HG03558 (cell line): ENCODE data around the gene TTLL5.
"Not testable (repeated sequence)": the region's sequence is repeated elsewhere in the genome, so short reads cannot be mapped to it uniquely, and the experiment has no call there.

Experiments used
- ATAC-seq: cut with Tn5 transposase; IDR thresholded peaks from one replicate; pipeline ENCODE4 v1.9.1; 2021; ENCODE audit warnings: moderate number of reproducible peaks; ENCODE audit not compliant: unreplicated experiment; ENCODE audit errors: extremely low read depth

TTLL5 gene

DNA sequence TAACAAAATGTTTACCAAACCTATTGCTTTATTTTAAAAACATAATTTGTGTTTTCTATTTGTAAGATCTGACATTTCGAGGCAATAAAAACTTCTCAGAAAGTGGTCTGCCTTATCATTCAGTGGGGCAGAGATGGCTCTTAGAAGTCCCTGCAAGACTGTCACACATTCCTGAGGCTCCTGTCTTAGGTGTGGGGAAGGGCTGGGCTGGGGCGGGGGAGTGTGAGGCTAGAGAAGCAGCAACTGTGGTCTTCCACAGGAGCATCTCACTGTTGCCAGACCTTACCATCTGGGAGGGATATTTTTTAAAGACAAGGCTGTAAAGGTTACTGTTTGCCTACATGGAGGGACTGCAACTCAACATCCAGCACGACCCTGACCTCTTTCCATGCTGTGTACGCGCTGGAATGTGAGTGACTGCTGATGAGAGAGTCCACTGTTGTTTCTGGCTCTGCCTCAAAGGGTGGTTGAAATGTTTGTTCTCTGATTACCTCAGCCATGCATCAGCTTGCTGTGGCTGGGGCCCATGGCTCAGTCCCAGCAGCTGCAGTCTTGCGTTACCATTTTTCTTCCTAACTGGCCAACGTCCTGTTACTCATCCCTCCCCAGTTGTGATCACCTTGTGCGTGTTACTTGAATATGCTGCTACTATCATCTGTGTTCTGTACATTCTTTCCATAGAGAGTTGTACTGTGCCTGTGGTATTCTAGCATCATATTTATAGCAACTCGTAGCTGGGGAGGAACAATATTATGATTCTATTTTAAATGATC, 12.8 kb upstream of the TTLL5 start:
- no peak for ATAC-seq

DNA sequence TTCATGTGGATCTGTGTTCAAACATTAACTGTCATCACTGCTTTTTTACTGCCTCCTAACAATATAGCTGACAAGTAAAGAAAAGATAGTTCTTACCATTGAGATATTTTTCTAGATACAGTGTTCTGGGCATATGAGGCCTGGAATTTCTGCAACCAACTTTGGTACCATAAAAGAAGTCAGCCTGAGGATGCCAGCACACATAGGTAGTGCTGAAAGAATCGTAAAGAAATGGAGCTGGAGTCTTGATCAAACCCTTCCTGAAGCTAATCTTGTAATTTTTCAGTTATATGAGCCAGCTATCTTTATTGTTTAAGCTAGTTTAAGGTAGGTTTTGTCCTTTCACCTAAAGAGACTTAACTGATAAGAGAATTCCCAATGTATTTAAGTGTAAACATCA, 11.7 kb upstream of the TTLL5 start:
- no peak for ATAC-seq

DNA sequence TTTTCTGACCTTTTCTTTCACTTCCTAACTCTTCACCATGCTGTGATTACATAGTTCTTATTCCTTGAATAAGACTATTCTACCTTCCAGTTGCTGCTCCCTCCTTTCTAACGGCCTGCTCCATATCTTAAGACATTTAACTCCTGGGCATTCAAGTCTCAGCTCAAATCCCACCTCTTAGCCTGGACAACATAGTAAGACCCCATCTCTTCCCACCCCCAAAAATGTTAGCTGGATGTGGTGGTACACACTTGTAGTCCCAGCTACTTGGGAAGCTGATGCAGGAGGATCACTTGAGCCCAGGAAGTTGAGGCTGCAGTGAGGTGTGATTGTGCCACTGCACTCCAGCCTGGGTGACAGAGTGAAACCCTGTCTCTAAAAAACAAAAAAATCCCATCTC, 11.3 kb upstream of the TTLL5 start:
- no peak for ATAC-seq

DNA sequence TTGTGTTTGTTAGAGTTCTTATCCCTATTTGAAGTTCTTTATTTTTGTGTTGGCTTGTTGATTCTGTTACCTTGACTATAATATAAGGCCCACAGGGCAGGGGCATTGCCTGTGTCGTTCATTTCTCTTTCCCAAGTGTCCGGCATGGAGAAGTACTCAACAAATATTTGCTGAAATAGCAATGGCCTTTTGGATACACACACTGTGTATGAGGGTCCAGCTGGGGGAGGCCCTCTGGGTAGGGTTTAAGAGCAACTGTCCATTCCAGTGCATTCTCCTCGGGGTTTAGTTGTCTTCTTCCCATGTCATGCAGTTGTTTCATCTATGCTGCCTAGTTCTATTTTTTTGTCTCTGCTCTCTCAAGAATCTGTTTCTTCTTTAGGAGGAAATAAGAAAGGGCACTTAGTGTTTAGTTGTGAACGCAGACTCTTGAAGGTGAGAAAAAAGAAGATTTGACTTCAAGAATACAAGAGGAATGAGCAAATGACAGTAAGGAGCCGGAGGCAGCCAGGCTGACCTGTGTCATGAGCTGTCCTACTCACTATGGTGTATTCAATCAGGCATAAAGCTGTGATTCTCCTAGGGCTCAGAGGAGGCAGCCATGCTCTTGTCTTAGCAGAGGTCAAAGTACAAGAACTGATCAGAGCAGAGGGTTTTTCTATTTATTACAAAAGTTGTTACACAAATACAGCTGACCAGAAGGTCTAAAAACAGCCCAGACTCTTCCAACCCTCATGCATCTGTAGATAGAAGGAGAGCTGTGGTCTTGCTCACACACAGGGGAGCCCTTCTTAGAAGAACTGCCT, 10.6 kb upstream of the TTLL5 start:
- ATAC-seq = no peak

DNA sequence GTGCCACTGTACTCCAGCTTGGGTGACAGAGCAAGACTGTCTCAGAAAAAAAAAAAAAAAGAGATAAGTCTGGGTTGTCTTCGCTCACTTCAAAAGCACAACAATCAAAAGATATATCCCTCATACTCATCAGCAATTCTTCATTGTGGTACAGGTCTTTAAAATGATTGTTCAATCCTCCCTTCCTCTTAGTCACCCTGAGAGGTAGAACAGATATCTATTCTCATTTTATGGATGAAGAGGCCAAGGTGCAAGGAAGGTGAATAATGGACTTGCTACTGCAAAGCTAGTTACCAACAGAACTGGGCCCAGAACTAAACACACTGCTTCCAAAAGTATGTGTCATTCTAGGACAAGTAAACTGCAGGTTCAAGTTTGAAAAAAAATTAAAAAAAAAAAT, 7.5 kb upstream of the TTLL5 start:
- ATAC-seq = no peak

DNA sequence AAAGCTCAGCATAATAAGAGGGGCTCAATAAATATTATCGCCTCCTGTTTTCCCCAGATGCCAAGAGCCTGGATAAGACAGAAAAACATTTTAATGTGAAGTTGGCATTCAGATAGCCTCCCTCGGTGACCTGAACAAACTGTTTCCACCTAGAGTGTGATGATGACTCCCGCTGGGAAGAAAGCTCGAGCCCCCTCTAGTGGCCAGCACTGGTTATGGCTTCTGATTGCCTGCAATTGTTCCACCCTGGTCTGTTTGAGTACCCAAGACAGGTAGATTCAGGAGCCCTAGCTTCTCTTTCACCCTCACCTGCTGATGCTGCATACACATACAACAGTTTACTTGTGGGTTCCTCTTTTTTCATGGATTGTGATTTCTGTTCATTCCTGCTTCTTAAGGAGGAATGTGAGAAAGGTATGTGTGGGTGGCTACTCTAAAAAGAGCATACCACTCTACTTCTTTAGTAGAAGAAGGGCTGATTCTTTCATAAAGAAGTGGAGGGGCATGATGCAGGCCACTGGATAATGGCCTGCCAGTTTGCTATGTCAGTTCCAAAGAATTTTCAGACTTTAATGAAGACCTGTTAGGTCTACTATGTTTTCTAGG, 6.8 kb upstream of the TTLL5 start:
- ATAC-seq = no peak

DNA sequence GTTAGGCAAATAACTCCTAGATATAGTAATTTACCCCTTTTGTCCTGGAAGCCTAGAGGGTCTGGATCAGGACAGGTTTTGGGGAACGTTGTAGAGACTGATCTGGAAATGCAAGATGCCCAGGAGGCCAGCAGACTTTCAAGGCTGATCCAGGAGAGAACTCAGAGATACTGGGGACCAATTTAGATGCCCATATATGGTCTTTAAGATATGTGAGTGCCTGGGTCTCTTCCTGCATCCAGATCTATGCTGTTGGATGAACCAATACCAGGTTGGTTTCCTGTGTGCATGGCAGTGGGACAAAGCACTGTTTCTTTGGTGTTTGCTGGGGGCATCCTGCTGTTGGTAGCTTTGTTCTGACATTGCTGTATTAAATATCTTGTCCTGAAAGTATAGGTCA, 5.8 kb upstream of the TTLL5 start:
- ATAC-seq = no peak

DNA sequence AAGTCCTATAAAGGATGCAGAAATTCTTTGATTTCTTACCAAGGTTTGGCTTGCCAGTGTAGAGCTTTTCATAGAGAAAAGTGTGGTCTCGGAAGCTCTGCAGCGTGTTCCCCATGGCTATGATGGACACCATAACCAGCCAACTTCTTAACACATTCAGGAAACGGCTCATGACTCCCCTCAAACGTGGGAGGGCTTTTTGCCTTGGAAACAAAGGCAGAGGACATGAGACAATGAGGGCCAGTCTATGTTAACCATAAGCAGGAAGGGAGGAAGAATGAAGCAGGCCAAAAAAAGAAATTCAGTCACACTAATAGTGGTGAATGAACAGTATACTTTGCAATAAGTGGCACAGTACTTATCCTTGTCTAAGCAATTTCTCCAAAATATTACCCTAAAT, 3.7 kb upstream of the TTLL5 start:
- no peak for ATAC-seq

DNA sequence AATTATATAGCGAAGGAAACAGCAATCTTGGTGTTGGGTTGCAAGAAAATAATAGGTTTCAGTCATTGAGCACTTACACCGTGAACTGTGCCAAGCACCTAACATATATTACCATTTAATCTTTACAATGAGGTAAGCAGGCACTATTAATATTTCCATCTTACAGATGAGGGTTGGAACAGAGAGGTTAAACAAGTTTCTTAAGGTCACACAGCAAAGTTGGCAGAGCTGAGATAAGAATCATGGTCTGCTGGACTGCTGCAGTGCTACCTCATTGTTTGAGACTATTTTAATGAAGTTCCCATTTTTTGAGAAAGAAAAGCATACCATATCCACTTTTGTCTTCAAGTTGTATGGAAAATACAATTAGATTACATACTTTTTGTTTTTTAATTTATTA, 2.1 kb upstream of the TTLL5 start:
- no peak for ATAC-seq

DNA sequence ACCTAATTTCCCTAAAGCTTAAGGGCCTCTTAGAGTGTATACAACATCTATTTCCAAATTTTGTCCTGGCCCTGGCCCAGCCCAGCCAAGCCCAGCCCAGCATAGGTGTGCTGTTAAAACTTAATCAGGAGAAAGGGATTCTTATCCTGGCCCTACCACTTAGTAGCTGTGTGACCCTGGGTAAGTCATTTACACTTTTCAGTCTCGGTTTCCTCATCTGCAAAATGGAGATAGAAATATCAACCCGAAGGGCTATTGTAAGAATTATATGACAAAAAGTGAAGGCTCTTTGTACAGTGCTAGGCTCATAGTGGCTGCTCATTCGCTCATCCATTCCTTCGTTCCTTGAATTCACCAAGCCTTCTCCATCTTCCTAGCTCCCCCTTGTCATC, 812 bp upstream of the TTLL5 start:
- ATAC-seq = no peak

DNA sequence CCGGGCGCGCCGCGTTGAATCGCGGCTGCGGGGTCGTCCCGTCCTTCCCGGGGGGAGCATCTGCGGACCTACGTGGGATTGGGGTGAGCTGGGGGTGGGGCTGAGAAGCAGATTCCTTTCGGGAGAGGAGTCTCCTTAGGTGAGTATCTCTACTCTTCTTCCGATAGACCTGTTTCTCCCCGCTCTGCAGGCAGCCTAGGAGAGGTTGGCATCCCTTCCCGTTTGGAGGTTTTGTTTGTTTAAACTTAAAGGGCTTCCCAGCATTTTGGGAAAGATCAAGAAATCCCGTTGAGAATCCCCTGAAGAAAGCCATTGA, 411 bp downstream of the TTLL5 start:
- ATAC-seq = no peak

DNA sequence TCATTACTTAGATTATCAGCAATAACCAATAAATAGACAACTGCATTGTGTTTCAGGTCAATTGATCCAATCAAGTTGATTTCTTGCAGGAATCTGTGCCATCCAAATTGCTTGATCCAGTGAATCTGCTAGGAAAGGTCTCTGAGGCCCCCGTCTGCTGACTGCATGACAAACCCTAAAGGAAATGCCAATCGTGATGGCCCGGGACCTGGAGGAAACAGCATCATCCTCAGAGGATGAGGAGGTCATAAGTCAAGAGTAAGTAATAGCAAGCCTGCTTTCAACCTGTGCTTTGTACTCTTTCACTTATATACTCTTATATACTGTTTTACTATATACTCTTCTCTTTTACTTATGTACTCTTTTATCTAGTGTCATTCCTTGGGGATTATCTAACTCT, 1.9 kb downstream of the TTLL5 start:
- ATAC-seq = no peak

DNA sequence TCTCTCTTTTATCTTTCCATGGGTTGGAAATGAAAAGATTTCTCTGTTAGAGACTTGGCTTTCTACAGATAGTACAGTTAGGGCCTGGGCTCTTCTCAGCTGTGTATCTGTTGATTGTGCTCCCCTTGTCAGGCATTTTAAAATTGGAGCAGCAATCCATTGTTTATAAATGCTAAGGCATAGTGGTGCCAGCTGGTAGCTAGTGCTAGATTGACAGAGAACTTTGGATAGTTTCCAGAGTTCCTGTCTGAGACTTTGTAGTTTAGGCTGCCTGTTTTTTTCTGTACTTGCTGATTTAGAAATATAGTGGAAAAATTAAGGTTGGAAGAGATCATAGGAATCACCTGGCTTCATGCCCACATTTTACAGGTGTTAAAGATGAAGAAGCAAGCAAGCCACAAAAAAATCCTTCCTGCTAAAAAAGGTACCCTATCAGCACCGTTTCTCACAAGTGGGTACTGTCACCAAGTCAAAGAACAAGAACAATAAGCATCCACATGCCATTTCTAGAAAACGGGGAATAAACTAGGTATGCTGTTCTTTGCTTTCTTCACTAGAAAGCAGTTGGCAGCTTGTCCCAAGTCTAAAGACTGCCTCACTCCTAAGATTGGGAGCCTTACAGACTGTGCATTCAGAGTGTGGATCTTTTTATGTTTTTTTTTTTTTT, 6.2 kb downstream of the TTLL5 start:
- ATAC-seq = no peak

DNA sequence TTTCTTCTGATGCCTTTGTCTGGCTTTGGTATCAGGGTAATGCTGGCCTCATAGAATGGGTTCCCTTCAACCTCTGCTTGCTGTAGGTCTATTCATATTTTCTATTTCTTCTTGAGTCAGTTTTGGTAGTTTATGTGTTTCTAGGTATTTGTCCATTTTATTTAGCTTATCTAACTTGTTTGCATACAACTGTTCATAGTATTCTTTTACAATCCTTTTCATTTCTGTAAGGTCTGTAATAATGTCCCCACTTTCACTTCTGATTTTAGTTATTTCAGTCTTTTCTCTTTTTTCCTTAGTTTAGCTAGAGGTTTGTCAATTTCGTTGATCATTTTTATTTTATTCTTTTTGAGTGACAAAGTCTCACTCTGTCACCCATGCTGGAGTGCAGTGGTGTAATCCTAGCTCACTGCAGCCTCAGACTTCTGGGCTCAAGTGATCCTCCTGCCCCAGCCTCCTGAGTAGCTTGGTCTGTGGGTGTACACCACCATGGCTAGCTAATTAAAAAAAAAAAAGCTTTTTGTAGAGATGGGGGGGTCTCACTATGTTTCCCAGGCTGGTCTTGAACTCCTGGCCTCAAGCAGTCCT, 11.7 kb downstream of the TTLL5 start:
- ATAC-seq = no peak

DNA sequence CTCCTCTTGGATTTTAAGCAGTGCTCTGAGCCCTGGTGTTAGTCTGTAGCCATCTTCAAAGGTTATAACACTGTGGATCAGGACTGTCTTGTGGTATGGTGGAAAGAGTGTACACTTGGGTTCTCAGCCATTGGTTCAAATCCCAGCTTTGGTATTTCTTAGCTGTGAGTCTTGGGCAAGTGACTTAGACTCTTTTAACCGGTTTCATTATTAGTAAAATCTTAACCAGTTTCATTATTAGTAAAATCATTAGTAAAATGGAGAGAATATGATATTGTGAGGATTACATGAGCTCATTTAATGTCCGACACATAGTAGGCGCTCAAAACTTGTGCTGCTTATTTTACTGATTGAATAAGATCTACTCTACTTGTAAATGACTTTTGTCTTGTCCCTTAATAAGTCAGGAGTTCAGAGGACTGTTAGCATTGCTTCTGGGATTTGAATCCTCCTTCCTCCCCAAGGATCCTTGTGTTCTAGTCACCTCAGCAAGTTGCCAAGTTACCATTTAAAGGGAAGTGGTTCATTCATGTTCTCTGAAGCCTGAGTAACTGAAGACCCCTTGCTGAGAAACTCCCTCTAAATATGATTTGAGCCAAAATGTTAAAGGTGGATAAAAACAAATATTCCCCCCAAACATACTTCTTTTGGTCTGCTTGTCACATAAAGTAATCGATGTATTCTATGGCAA, 12.4 kb downstream of the TTLL5 start:
- ATAC-seq = no peak

DNA sequence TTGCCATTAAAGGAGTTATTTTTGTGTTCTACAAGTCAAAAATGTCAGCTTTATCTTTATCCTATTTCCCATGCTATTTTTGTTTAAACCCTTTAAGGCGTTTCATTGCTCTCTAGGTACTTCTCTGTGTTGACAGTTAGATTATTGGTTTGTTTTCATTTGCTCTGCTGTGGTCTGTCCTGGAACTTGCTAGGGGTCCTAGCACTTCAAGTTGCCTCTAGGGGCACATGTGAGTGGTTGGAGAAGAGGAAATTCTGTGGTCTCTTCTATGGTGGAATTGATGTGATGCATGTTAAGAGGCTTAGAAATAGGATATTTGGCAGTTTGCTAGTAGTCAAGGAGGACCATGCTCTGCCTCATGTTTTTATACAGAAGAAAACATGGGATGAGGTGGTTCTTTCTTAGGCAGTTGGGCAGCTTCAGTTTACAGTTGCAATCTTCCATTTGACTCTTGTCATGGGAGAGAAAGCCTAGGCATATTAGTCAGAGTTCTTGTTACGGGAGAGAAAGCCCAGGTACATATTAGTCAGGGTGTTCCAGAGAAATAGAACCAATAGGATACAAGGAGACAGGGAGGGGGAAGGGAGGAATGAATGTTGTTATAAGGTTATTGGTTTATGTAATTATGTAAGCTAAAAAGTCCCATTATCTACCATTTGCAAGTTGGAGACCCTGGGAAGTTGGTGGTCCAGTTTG, 14.4 kb downstream of the TTLL5 start:
- no peak for ATAC-seq

DNA sequence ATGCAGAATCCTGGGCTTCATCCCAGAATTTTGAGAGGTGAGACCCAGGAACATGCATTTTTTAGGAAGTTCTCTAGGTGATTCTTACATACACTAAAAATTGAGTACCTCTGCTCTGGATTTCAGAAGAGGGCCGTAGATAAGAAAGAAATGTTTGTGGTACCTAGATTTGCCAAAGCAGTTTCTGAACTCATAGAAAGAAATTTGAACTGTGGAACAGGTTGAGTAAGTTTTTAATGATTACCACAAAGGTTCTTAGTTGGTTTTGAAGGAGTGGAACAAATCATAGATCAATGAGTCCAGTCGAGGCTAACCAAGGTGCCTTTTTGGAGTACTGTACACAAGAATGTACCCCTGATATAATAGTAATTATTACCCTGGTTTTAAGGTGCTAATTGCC, 24.9 kb downstream of the TTLL5 start:
- ATAC-seq = no peak

DNA sequence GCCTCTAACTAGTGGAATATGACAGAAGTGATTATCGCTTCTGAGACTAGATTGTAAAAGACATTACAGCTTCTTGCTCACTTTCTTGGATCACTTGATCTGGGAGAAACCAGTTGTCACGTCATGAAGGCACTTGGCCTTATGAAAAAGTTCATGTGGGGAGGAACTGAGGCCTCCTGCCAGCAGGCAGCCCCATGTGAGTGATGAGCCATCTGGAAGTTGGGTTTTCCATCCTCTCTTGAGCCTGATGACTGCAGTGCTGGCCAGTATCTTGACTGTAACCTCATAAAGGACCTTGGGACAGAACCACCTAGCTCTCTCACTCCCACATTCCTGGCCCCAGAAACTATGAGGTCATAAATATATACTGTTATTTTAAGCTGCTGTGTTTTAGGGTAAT, 28.0 kb downstream of the TTLL5 start:
- no peak for ATAC-seq

DNA sequence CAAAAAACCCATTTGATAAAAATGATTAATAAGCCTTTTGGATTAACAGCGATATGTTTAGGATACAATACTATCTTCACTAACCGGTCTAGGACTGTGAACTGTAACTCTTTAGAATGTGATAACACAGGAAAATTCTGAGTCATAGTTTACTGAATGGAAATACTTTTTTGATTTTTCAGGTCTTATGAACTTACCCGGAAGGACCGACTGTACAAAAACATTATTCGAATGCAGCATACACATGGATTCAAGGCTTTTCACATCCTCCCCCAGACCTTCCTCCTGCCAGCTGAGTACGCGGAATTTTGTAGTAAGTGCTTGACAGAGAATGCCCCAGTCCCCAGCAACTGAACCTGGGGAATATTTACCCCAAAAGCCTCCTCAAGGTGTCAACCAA, 29.0 kb downstream of the TTLL5 start:
- no peak for ATAC-seq

DNA sequence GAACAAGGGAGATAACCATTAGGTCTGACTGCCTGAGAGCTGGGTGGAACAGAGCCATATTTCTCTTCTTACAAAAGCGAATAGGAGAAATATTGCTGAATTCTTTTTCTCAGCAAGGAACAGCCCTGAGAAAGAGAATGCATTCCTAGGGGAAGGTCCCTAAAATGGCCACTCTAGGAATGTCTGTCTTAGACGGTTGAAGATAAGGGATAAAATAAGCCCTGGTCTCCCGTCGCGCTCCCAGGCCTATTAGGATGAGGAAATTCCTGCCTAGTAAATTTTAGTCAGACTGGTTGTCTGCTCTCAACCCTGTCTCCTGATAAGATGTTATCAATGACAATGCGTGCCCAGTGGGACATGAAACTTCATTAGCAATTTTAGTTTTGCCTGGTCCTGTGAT, 34.0 kb downstream of the TTLL5 start:
- ATAC-seq = not testable (repeated sequence)
